NCI-H1930 (cell line): Measurements from ENCODE around the gene FAM184A.
"Not testable (repeated sequence)": the region's sequence is repeated elsewhere in the genome, so short reads cannot be mapped to it uniquely, and the experiment has no call there.

ENCODE experiments used
- DNase-seq, 2 experiments: peaks; one replicate each; lab custom pipeline; 2025; lab: John Stamatoyannopoulos, UW

The FAM184A gene

DNA sequence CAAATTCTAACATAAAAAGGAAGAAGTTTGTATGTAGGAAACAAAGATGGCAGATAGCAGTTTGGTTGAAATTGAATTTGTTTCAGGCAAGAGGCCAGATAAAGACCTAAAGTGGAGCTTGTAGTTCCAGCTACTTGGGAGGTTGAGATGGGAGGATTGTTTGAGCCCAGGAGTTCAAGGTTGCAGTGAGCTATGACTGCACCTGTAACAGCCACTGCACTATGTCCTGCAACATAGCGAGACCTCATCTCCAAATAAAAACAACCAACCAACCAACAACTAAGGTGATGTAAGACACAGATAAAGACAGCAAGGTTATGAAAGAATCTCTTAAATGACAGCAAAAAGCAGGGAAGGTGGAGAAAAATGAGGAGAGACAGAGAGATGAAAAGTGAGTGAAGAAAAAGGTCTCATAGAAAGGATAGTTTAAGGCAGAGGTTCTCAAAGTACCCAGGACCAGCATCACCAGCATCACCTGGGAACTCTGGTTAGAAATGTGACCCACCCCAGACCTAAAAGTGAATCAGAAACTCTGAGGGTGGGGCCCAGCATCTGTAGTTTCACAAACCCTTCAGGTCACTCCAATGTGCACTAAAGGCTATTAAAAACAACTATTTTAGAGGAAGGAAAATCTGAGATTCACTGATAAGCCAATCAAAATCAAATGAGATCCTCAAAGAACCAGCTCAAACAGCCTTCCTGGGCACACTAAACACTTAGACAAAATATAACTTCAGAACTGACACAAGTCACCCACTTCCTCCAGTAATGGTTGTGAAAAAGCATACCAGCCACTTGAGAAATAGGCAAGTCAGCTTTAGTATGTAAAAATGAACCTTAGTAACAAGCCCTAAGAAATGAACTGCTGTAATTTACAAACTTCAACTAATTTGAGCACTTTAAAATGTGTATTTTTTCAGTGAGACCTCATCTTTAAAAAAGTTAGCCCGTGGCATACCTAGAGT is 57.6 kb downstream of the FAM184A start:
- no peak for DNase-seq

- not testable (repeated sequence) for DNase-seq
These were observed 63.3 kb downstream of the FAM184A start for GRCh38 chr6:119015165-119015564.

DNA sequence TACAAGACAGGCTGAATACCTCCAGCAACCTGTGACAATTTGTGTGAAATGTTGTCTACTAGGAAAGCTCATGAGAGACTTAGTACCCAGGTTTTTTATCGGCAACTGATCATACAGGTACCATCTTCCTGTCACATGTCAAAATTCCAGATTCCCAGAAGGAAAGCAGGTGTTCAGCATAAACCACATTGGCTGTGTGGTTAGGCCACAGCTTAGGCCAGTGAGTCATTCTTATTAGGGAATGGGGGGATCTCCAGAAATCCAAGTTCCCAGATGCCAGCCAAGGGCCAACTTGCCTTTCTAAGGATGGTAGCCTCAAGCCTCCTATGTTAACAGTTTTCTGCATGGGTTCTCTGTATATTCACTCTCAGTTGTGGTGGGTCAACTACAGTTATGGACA is 65.9 kb downstream of the FAM184A start:
- DNase-seq: no peak

- not testable (repeated sequence) for DNase-seq
These were observed 69.2 kb downstream of the FAM184A start for GRCh38 chr6:119009266-119009665.

GRCh38 chr6:119006974-119007373 is 71.5 kb downstream of the FAM184A start:
- DNase-seq: no peak

DNA sequence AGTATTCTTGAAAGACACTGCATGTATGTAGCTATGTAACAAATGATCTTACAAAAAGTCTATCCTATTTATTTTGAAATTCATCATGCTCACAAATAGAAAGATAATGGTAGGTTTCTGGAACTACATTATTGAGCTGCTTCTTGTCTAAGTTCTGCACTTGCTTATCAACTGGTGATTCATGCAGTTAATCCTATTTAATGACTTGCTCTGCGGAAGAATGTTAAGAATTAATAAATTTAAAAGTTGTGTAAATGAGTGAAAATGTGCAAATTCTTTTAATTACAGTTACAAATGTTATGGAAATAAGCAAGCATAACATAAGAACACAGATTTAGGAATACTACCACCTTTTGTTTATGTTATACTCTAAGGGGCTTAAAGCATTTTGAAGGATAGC is 76.4 kb downstream of the FAM184A start:
- no peak for DNase-seq

- no peak for DNase-seq
These were observed 78.9 kb downstream of the FAM184A start for GRCh38 chr6:118999494-119000040.

GRCh38 chr6:118997426-118997825 is 81.0 kb downstream of the FAM184A start:
- DNase-seq: not testable (repeated sequence)

- DNase-seq: no peak
These were observed 82.1 kb downstream of the FAM184A start for GRCh38 chr6:118996289-118996820.

GRCh38 chr6:118993803-118994251 is 84.6 kb downstream of the FAM184A start:
- DNase-seq: no peak

DNA sequence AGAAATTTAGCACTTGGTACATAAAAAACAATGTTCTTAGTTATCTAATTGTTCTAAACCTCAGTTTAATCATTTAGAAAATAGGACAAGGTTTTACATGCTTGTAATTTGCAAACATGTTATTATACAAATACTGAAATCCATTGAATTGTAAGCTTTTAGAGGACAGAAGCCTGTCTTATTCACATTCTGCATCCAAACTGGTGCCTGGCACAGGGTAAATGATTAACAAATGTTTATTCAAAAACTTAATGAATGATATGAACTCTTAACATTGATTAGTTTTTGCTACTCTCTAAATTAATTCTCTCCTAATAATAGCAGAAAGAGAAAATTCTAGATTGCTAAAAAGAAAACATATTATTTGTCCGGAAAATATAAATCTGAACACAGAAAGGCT is 85.1 kb downstream of the FAM184A start:
- no peak for DNase-seq

GRCh38 chr6:118992186-118992795 is 86.2 kb downstream of the FAM184A start:
- no peak for DNase-seq

GRCh38 chr6:118986312-118986711 is 92.2 kb downstream of the FAM184A start:
- DNase-seq: no peak

GRCh38 chr6:118985123-118985830 is 93.2 kb downstream of the FAM184A start:
- DNase-seq: no peak

DNA sequence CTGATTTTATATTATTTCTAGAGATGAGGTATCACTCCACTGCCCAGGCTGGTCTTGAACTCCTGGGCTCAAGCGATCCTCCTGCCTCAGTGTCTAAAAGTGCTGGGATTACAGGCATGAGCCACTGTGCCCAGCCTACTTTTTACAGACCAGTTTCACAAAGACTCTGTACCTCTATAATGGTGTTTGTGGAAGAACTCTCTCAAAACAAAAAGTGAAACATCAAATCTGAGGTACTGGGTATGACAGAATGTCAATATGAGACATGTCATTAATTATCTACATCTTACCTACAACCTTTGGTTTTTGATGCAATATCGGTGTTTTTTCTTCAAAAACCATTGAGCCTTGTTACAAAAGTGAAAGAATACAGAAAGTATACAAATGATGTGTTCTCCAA is 94.1 kb downstream of the FAM184A start:
- DNase-seq: no peak

- DNase-seq: no peak
These were observed 95.9 kb downstream of the FAM184A start for GRCh38 chr6:118982575-118982911.

DNA sequence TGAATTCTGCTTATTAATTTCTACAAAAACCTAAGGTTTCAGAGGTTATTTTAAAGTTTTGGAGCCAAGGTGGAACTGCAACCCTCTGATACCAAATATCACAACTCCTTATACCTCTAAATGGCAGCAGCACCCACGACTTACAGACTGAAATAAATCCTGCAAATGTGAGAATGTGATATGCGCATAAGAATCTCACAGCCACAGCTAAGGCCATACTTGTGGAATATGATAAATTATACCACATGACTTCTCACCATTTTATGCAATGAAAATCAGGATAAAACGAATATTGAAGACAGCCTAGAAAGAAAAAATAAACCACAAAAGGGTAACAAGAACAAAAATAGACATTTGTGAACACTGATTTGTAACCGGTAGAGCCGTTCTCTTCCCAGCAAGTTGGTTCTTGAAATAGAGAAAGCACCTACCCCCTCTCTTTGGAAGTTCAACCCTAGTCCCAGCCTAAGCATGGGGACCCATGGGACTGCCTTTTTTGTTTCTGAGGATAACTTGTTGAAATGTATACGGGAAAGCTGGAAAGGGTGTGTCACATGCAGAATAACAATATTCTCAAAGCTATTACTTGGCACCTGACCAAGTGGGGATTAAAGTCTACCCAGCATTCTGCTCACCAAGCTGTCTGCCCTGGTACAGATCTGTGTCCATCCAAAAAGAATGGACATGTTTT is 96.4 kb downstream of the FAM184A start:
- no peak for DNase-seq

DNA sequence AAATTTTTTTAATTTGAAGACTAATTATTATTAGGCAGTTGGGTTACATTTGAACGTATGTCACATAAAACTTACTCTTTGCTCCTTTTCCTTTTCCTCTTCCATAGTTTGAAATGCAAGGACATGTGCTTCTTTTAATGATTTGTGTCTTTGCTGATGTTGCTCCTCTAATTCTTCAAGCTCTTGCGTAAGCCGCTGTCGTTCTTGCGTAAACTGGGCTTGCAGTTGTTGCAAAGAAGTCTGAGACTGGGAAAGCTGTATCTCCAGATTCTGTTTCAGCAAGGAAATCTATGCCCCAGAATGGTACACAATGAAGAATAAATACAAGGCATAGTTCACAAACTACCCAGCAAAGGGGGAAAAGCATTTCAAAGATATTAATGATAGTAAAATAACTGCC is 98.4 kb downstream of the FAM184A start:
- no peak for DNase-seq

DNA sequence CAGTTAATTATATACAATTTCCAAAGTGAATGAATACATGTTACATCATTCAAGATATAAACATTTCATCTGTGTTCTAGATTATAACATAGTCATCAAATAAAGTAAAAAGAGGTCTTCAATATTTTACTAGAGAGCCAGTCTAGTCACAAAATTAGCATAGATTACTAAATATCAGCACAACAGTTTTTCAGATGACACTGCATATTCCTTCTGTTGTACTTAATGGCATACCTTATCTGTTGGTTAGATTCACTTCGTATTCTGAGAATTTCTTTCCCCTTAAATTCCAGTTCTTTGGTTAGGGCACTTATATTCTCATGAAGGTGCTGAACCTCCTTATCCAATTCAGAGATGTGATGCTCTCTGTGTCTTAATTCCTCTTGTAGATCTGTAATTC is 103.7 kb downstream of the FAM184A start:
- no peak for DNase-seq

DNA sequence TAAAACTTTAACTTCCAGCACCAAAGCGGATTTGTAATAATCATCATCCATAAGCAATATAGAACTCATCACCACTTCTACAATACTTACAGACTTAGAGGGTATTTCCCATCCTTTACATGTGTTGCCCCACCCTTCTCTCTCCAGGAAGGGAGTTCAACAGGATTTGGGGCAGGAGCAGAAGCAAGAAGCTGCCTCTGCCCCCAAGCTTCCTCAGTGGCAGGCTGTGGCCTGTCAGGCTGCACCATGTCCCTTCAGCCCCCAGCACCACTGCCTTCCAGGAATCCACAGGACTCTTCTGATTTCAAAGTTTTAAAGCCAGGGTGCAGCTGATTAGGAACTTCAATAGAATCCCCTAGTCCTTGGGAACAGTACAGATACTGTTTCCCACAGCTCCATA is 106.8 kb downstream of the FAM184A start:
- DNase-seq: no peak

- DNase-seq: no peak
These were observed 107.6 kb downstream of the FAM184A start for GRCh38 chr6:118970866-118971265.

DNA sequence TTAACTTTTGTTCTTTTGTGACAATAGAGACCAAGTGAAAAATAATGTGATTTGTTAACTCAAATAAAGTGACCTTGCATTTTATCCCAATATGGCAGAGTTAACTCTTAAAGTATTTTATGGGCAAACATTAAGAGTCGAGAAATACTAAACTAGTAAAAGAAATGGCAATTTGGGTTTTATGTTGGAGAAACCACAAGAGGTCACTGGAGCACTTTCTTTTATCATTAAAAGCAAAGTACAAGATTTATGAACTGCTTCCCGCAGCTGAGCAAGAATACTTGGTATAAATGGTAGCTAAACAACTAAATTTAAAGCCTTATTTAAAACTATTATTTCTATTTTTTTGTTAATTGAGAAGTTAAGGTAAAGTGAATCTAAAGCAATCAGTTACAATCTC is 110.0 kb downstream of the FAM184A start:
- no peak for DNase-seq
